ENCODE measurements around the gene PCMTD2. TPM values are rescaled to one million over a fixed set of nuclear protein-coding genes. Genes with fewer than 3 reads are reported as not detected.
A peak's percentile ranks its signal among the peaks of the same experiment; 100 is the strongest.

Gene PCMTD2
- total and polyA plus RNA-seq, 2 of the 13 experiments (the other 11 are each of a cell fraction or from before 2014, with no cell fraction given): 47.0 to 76.9 TPM

DNA sequence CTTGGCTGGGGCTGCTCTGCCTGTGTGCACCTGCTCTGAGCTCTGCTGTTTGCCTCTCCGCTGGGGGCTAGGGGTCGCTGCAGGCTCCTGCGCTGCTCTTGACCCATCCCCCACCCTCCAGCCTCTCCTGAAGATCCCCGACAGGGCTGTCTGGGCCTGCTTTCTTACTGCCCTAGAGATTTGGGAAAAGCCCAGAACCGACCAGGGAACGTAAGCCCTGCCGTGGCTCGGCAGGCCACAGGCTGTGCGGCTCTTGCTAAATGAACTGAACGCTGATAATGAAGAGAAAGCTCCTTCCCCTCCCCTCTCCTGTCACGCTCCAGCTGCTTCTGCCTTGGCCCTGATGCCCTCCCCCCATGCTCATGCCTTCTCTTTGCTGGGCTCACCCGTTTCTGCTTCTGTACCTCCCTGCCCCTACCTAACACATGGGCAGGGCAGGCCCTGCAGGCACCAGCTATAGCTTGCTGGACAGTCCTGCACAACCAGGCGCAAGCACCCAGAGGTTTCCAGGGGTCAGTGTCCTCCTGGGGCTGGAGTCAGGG, 32.0 kb upstream of the PCMTD2 start (continued):
- TF ChIP-seq, protein P1, sequence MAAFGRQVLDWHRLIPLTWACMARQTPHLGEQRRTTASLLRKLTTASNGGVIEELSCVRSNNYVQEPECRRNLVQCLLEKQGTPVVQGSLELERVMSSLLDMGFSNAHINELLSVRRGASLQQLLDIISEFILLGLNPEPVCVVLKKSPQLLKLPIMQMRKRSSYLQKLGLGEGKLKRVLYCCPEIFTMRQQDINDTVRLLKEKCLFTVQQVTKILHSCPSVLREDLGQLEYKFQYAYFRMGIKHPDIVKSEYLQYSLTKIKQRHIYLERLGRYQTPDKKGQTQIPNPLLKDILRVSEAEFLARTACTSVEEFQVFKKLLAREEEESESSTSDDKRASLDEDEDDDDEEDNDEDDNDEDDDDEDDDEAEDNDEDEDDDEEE (CRISPR knock-in tag; IDR thresholded peaks at IDR 0.05): no peak
- TF ChIP-seq GLI4 (CRISPR knock-in tag; IDR thresholded peaks at IDR 0.05; ENCODE audit: borderline replicate concordance) (peak; percentile 92), ZNF747 (CRISPR knock-in tag; IDR thresholded peaks at IDR 0.05; ENCODE audit: borderline replicate concordance) (peak; percentile 74; the same call in 1 of the 2 replicates), SOX13 (IDR thresholded peaks at IDR 0.05) (no peak), SOX13 (CRISPR knock-in tag; conservative IDR thresholded peaks at IDR 0.05 in 1 of 2, IDR thresholded peaks at IDR 0.05 in 1 of 2) (0 out of 4 replicates have a peak, but pooled peaks of 1 of the 2 experiments have one; percentile 19), AGO1 (IDR thresholded peaks at IDR 0.05; ENCODE audit: low read depth, low read length, poor library complexity, severe bottlenecking) (no peak), POLR2AphosphoS5 (IDR thresholded peaks at IDR 0.05; ENCODE audit: low read depth, low read length) (no peak), ZNF3 (CRISPR knock-in tag; IDR thresholded peaks at IDR 0.05) (no peak), ARHGAP35 (CRISPR knock-in tag; IDR thresholded peaks at IDR 0.05; ENCODE audit: borderline replicate concordance) (no peak; the same call in 1 of the 2 replicates), SRY (CRISPR knock-in tag; IDR thresholded peaks at IDR 0.05) (0 out of 2 replicates have a peak, but pooled peaks have one; percentile 79), MAZ (IDR thresholded peaks at IDR 0.05; ENCODE audit: borderline replicate concordance, low read depth, low read length) (peak; percentile 99), MAZ (CRISPR knock-in tag; IDR thresholded peaks at IDR 0.05; ENCODE audit: low read depth) (peak; percentile 98), HNF4A (CRISPR knock-in tag; IDR thresholded peaks at IDR 0.05) (peak; percentile 50)
- TF ChIP-seq, protein P2, sequence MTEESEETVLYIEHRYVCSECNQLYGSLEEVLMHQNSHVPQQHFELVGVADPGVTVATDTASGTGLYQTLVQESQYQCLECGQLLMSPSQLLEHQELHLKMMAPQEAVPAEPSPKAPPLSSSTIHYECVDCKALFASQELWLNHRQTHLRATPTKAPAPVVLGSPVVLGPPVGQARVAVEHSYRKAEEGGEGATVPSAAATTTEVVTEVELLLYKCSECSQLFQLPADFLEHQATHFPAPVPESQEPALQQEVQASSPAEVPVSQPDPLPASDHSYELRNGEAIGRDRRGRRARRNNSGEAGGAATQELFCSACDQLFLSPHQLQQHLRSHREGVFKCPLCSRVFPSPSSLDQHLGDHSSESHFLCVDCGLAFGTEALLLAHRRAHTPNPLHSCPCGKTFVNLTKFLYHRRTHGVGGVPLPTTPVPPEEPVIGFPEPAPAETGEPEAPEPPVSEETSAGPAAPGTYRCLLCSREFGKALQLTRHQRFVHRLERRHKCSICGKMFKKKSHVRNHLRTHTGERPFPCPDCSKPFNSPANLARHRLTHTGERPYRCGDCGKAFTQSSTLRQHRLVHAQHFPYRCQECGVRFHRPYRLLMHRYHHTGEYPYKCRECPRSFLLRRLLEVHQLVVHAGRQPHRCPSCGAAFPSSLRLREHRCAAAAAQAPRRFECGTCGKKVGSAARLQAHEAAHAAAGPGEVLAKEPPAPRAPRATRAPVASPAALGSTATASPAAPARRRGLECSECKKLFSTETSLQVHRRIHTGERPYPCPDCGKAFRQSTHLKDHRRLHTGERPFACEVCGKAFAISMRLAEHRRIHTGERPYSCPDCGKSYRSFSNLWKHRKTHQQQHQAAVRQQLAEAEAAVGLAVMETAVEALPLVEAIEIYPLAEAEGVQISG (CRISPR knock-in tag; IDR thresholded peaks at IDR 0.05): peak; percentile 83
- TF ChIP-seq, protein P3, sequence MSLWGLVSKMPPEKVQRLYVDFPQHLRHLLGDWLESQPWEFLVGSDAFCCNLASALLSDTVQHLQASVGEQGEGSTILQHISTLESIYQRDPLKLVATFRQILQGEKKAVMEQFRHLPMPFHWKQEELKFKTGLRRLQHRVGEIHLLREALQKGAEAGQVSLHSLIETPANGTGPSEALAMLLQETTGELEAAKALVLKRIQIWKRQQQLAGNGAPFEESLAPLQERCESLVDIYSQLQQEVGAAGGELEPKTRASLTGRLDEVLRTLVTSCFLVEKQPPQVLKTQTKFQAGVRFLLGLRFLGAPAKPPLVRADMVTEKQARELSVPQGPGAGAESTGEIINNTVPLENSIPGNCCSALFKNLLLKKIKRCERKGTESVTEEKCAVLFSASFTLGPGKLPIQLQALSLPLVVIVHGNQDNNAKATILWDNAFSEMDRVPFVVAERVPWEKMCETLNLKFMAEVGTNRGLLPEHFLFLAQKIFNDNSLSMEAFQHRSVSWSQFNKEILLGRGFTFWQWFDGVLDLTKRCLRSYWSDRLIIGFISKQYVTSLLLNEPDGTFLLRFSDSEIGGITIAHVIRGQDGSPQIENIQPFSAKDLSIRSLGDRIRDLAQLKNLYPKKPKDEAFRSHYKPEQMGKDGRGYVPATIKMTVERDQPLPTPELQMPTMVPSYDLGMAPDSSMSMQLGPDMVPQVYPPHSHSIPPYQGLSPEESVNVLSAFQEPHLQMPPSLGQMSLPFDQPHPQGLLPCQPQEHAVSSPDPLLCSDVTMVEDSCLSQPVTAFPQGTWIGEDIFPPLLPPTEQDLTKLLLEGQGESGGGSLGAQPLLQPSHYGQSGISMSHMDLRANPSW (CRISPR knock-in tag; IDR thresholded peaks at IDR 0.05; ENCODE audit: borderline replicate concordance): no peak
- TF ChIP-seq, protein P4, sequence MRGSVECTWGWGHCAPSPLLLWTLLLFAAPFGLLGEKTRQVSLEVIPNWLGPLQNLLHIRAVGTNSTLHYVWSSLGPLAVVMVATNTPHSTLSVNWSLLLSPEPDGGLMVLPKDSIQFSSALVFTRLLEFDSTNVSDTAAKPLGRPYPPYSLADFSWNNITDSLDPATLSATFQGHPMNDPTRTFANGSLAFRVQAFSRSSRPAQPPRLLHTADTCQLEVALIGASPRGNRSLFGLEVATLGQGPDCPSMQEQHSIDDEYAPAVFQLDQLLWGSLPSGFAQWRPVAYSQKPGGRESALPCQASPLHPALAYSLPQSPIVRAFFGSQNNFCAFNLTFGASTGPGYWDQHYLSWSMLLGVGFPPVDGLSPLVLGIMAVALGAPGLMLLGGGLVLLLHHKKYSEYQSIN (CRISPR knock-in tag; IDR thresholded peaks at IDR 0.05; ENCODE audit: borderline replicate concordance): no peak
- TF ChIP-seq, protein P5, sequence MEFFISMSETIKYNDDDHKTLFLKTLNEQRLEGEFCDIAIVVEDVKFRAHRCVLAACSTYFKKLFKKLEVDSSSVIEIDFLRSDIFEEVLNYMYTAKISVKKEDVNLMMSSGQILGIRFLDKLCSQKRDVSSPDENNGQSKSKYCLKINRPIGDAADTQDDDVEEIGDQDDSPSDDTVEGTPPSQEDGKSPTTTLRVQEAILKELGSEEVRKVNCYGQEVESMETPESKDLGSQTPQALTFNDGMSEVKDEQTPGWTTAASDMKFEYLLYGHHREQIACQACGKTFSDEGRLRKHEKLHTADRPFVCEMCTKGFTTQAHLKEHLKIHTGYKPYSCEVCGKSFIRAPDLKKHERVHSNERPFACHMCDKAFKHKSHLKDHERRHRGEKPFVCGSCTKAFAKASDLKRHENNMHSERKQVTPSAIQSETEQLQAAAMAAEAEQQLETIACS (CRISPR knock-in tag; IDR thresholded peaks at IDR 0.05): no peak
